GM18909 (cell line): ENCODE data around the gene IFT74.
"Not testable (repeated sequence)": the region's sequence is repeated elsewhere in the genome, so short reads cannot be mapped to it uniquely, and the experiment has no call there.

ENCODE experiments used
- ATAC-seq: cut with Tn5 transposase; IDR thresholded peaks from one replicate; pipeline ENCODE4 v1.9.1; 2021; ENCODE audit warnings: mild to moderate bottlenecking; ENCODE audit not compliant: unreplicated experiment, poor library complexity

Gene IFT74

GRCh38 chr9:27059907-27060306 is 103.7 kb downstream of the IFT74 start:
- no peak for ATAC-seq

GRCh38 chr9:27065288-27065687 is 109.1 kb downstream of the IFT74 start:
- ATAC-seq = no peak

GRCh38 chr9:27073841-27074728 is 117.9 kb downstream of the IFT74 start:
- ATAC-seq = no peak

- no peak for ATAC-seq
These were observed 122.5 kb downstream of the IFT74 start for GRCh38 chr9:27078685-27079084.

GRCh38 chr9:27085456-27085855 is 129.2 kb downstream of the IFT74 start:
- no peak for ATAC-seq

- ATAC-seq = no peak
These were observed 130.8 kb downstream of the IFT74 start for GRCh38 chr9:27086818-27087680.

GRCh38 chr9:27088981-27089380 is 132.8 kb downstream of the IFT74 start:
- no peak for ATAC-seq

GRCh38 chr9:27089706-27090105 is 133.5 kb downstream of the IFT74 start:
- ATAC-seq = no peak

GRCh38 chr9:27090231-27090630 is 134.0 kb downstream of the IFT74 start:
- ATAC-seq = no peak

GRCh38 chr9:27090711-27091110 is 134.5 kb downstream of the IFT74 start:
- ATAC-seq = no peak

GRCh38 chr9:27092496-27092895 is 136.3 kb downstream of the IFT74 start:
- ATAC-seq = not testable (repeated sequence)

- not testable (repeated sequence) for ATAC-seq
These were observed 137.3 kb downstream of the IFT74 start for GRCh38 chr9:27093384-27094067.

- ATAC-seq = no peak
These were observed 138.6 kb downstream of the IFT74 start for GRCh38 chr9:27094640-27095298.

- ATAC-seq = no peak
These were observed 151.0 kb downstream of the IFT74 start for GRCh38 chr9:27107241-27107640.

- ATAC-seq = no peak
These were observed 152.8 kb downstream of the IFT74 start, which contains the start of gene TEK for GRCh38 chr9:27108981-27109541. Gene TEK (plus strand): TSS chr9:27109225. CDS start chr9:27109591, 366 bp downstream.

GRCh38 chr9:27109621-27110020 is 153.4 kb downstream of the IFT74 start:
- ATAC-seq = no peak

- ATAC-seq = no peak
These were observed 154.0 kb downstream of the IFT74 start for GRCh38 chr9:27110181-27110580.

GRCh38 chr9:27112235-27112634 is 156.0 kb downstream of the IFT74 start:
- ATAC-seq = no peak
